ENCODE results near the gene CAD. TPM values are rescaled to one million over a fixed set of nuclear protein-coding genes. Genes with fewer than 3 reads are reported as not detected.
A peak's percentile ranks its signal among the peaks of the same experiment; 100 is the strongest.

Gene CAD
- total RNA-seq, 1 donor, result 30.8 TPM

- no peak for TF ChIP-seq CTCF (IDR thresholded peaks at IDR 0.05; ENCODE audit: extremely low read depth, low read depth, low read length)
- Histone ChIP-seq H3K27ac (ENCODE audit: low read depth, low read length) (no peak overlapping the region), H3K4me1 (ENCODE audit: insufficient read depth, low read length) (no peaks in the 10 kb centered on the region), H3K36me3 (ENCODE audit: insufficient read depth, low read length) (peaks cover 89% of the 10 kb centered on the region), H2AFZ (ENCODE audit: low read length) (no peak overlapping the region), H3K4me3 (ENCODE audit: insufficient read depth, low read length) (no peak overlapping the region), H3K9me3 (ENCODE audit: low read depth, low read length) (no peaks in the 10 kb centered on the region), H3K4me2 (ENCODE audit: insufficient read depth, low read length) (no peak overlapping the region), H3K27me3 (ENCODE audit: insufficient read depth, low read length) (no peaks in the 10 kb centered on the region), H4K20me1 (ENCODE audit: insufficient read depth, low read length) (no peaks in the 10 kb centered on the region), H3K79me2 (ENCODE audit: insufficient read depth, low read length) (no peaks in the 10 kb centered on the region)
- peak; percentile 61 for DNase-seq (ENCODE audit: insufficient read length, low spot score, missing footprints)
These were observed 16.2 kb downstream of the CAD start for GRCh38 chr2:27233341-27233740.

GRCh38 chr2:27236136-27236535 lies 19.0 kb downstream of the CAD start:
- no peak for TF ChIP-seq CTCF (IDR thresholded peaks at IDR 0.05; ENCODE audit: extremely low read depth, low read depth, low read length)
- no peaks in the 10 kb centered on the region for H4K20me1 ChIP-seq (ENCODE audit: insufficient read depth, low read length)
- no peak overlapping the region for H2AFZ ChIP-seq (ENCODE audit: low read length)
- no peaks in the 10 kb centered on the region for H3K27me3 ChIP-seq (ENCODE audit: insufficient read depth, low read length)
- no peaks in the 10 kb centered on the region for H3K9me3 ChIP-seq (ENCODE audit: low read depth, low read length)
- no peak for DNase-seq (ENCODE audit: insufficient read length, low spot score, missing footprints)
- no peaks in the 10 kb centered on the region for H3K4me1 ChIP-seq (ENCODE audit: insufficient read depth, low read length)
- H3K4me2 ChIP-seq (ENCODE audit: insufficient read depth, low read length), result no peak overlapping the region
- H3K4me3 ChIP-seq (ENCODE audit: insufficient read depth, low read length), result no peak overlapping the region
- H3K79me2 ChIP-seq (ENCODE audit: insufficient read depth, low read length), result no peaks in the 10 kb centered on the region
- H3K27ac ChIP-seq (ENCODE audit: low read depth, low read length), result no peak overlapping the region
- peaks cover 93% of the 10 kb centered on the region for H3K36me3 ChIP-seq (ENCODE audit: insufficient read depth, low read length)

- no peaks in the 10 kb centered on the region for H3K4me1 ChIP-seq (ENCODE audit: insufficient read depth, low read length)
- no peak for TF ChIP-seq CTCF (IDR thresholded peaks at IDR 0.05; ENCODE audit: extremely low read depth, low read depth, low read length)
- no peak overlapping the region for H3K4me2 ChIP-seq (ENCODE audit: insufficient read depth, low read length)
- H3K9me3 ChIP-seq (ENCODE audit: low read depth, low read length), result no peaks in the 10 kb centered on the region
- no peaks in the 10 kb centered on the region for H3K79me2 ChIP-seq (ENCODE audit: insufficient read depth, low read length)
- H3K27ac ChIP-seq (ENCODE audit: low read depth, low read length), result no peak overlapping the region
- no peak overlapping the region for H3K4me3 ChIP-seq (ENCODE audit: insufficient read depth, low read length)
- no peak overlapping the region for H2AFZ ChIP-seq (ENCODE audit: low read length)
- H3K36me3 ChIP-seq (ENCODE audit: insufficient read depth, low read length), result peaks cover 93% of the 10 kb centered on the region
- no peaks in the 10 kb centered on the region for H4K20me1 ChIP-seq (ENCODE audit: insufficient read depth, low read length)
- DNase-seq (ENCODE audit: insufficient read length, low spot score, missing footprints), result peak; percentile 49
- H3K27me3 ChIP-seq (ENCODE audit: insufficient read depth, low read length), result no peaks in the 10 kb centered on the region
These were observed 19.5 kb downstream of the CAD start for GRCh38 chr2:27236626-27237025.

GRCh38 chr2:27237341-27237945 lies 20.3 kb downstream of the CAD start:
- H4K20me1 ChIP-seq (ENCODE audit: insufficient read depth, low read length), result no peaks in the 10 kb centered on the region
- peaks cover 93% of the 10 kb centered on the region for H3K36me3 ChIP-seq (ENCODE audit: insufficient read depth, low read length)
- no peak for TF ChIP-seq CTCF (IDR thresholded peaks at IDR 0.05; ENCODE audit: extremely low read depth, low read depth, low read length)
- H3K4me1 ChIP-seq (ENCODE audit: insufficient read depth, low read length), result no peaks in the 10 kb centered on the region
- H3K4me2 ChIP-seq (ENCODE audit: insufficient read depth, low read length), result no peak overlapping the region
- H3K9me3 ChIP-seq (ENCODE audit: low read depth, low read length), result no peaks in the 10 kb centered on the region
- H2AFZ ChIP-seq (ENCODE audit: low read length), result no peak overlapping the region
- no peak overlapping the region for H3K27ac ChIP-seq (ENCODE audit: low read depth, low read length)
- H3K27me3 ChIP-seq (ENCODE audit: insufficient read depth, low read length), result no peaks in the 10 kb centered on the region
- peak; percentile 71 for DNase-seq (ENCODE audit: insufficient read length, low spot score, missing footprints)
- H3K4me3 ChIP-seq (ENCODE audit: insufficient read depth, low read length), result no peak overlapping the region
- no peaks in the 10 kb centered on the region for H3K79me2 ChIP-seq (ENCODE audit: insufficient read depth, low read length)

All from osteoblast (primary cell).